ENCODE results near the gene SLC28A1. TPM values are rescaled to one million over a fixed set of nuclear protein-coding genes. Genes with fewer than 3 reads are reported as not detected.
A peak's percentile ranks its signal among the peaks of the same experiment; 100 is the strongest.

SLC28A1 gene
- total and polyA plus RNA-seq, 4 donors, result 0.09 to 39.7 (median 18.3) TPM

- peak within 1 kb of the TSS; percentile 77 to 91 for H3K9ac ChIP-seq (ENCODE audit: low read depth in 1 of 2, low read length in 2 of 2)
- H3K4me1 ChIP-seq (ENCODE audit: control insufficient read depth in 4 of 4, insufficient read depth in 4 of 4, low read length in 3 of 4), result peaks cover 6 to 34% (median 22%) of the 10 kb centered on the region in 4 donors
- WGBS, result under 1% methylated on average over 95 of the region's 95 CpGs
- H3K9me3 ChIP-seq (ENCODE audit: control insufficient read depth in 4 of 4, low read length in 3 of 4), result no peaks in the 10 kb centered on the region
- peak within 1 kb of the TSS; percentile 90 to 95 for H3K27ac ChIP-seq (ENCODE audit: low read depth in 1 of 2, low read length in 2 of 2)
- peak within 1 kb of the TSS; percentile 81 to 91 (median 83) for H3K4me3 ChIP-seq (ENCODE audit: low read depth in 1 of 3, low read length in 3 of 3)
- DNase-seq (ENCODE audit: low spot score), result peak; percentile 50
- no peak for TF ChIP-seq YY1 (IDR thresholded peaks at IDR 0.05)
- TF ChIP-seq, protein P1, sequence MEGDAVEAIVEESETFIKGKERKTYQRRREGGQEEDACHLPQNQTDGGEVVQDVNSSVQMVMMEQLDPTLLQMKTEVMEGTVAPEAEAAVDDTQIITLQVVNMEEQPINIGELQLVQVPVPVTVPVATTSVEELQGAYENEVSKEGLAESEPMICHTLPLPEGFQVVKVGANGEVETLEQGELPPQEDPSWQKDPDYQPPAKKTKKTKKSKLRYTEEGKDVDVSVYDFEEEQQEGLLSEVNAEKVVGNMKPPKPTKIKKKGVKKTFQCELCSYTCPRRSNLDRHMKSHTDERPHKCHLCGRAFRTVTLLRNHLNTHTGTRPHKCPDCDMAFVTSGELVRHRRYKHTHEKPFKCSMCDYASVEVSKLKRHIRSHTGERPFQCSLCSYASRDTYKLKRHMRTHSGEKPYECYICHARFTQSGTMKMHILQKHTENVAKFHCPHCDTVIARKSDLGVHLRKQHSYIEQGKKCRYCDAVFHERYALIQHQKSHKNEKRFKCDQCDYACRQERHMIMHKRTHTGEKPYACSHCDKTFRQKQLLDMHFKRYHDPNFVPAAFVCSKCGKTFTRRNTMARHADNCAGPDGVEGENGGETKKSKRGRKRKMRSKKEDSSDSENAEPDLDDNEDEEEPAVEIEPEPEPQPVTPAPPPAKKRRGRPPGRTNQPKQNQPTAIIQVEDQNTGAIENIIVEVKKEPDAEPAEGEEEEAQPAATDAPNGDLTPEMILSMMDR (IDR thresholded peaks at IDR 0.05; ENCODE audit: low read depth, low read length, missing input control), result peak; percentile 16
- no peak for TF ChIP-seq EGR1 (IDR thresholded peaks at IDR 0.05; ENCODE audit: low read depth in 2 of 2)
- no peaks in the 10 kb centered on the region for H3K27me3 ChIP-seq (ENCODE audit: control insufficient read depth in 4 of 4, insufficient read depth in 4 of 4, low read length in 3 of 4)
- no peaks in the 10 kb centered on the region for H3K36me3 ChIP-seq (ENCODE audit: control insufficient read depth in 4 of 4, insufficient read depth in 3 of 4, low read depth in 1 of 4, low read length in 3 of 4)
Measured at GRCh38 chr15:84981711-84982300, 97.3 kb downstream of the SLC28A1 start, which contains the start of gene PDE8A. TSS of gene PDE8A (plus strand) at chr15:84981856. CDS start at chr15:84982163, 307 bp downstream.

DNA sequence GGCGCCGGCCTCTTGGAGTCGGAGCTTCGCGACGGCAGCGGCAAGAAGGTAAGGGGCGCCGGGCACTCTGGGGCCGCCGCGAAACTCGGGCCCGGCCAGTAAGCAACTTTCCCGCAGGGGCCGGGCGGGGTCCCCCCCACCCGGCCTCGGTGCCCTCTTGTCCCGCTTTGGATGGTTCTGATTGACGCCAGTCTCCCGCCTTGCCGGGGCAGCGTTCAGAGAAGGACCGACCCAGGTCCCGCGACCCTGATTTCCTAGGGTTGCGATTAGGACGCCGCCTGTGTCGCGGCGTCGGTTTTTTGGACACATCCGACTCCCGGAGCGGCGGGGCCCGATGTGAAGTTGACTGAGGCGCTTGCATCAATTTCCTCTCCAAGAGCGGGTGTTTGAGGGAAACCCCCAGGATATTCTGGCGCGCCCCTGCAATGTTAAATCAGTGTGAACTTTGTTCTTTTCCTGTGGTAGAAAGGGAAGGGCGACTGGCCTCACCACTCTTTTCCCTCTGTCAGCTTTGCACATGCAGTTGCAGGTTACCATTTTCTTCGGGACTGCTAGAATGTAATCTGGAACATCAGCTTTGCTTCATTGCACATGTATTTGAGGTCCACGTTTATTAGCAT is 97.9 kb downstream of the SLC28A1 start:
- peak; percentile 65 for DNase-seq (ENCODE audit: low spot score)
- no peaks in the 10 kb centered on the region for H3K27me3 ChIP-seq (ENCODE audit: control insufficient read depth in 4 of 4, insufficient read depth in 4 of 4, low read length in 3 of 4)
- under 1% methylated on average over 46 of the region's 46 CpGs for WGBS
- peaks cover 6 to 34% (median 22%) of the 10 kb centered on the region in 4 donors for H3K4me1 ChIP-seq (ENCODE audit: control insufficient read depth in 4 of 4, insufficient read depth in 4 of 4, low read length in 3 of 4)
- TF ChIP-seq ATF3 (IDR thresholded peaks at IDR 0.05), result no peak
- peak; percentile 82 for TF ChIP-seq MAX (IDR thresholded peaks at IDR 0.05)
- TF ChIP-seq JUND (IDR thresholded peaks at IDR 0.05), result no peak
- peak; percentile 89 for TF ChIP-seq YY1 (IDR thresholded peaks at IDR 0.05)
- TF ChIP-seq EGR1 (IDR thresholded peaks at IDR 0.05; ENCODE audit: low read depth in 2 of 2), result peak; percentile 15 to 45
- no peak for TF ChIP-seq FOXA1 (IDR thresholded peaks at IDR 0.05)
- TF ChIP-seq HNF4A (conservative IDR thresholded peaks at IDR 0.05), result peak; percentile 70 to 80
- no peak for TF ChIP-seq FOXA2 (IDR thresholded peaks at IDR 0.05)
- TF ChIP-seq GABPA (IDR thresholded peaks at IDR 0.05 in 1 of 2, conservative IDR thresholded peaks at IDR 0.05 in 1 of 2), result no peak
- peak; percentile 90 for TF ChIP-seq REST (IDR thresholded peaks at IDR 0.05)
- TF ChIP-seq SP1 (IDR thresholded peaks at IDR 0.05), result peak; percentile 65
- TF ChIP-seq RXRA (IDR thresholded peaks at IDR 0.05), result peak in 1 of 2 donors; percentile 41
- peak; percentile 88 for TF ChIP-seq TAF1 (conservative IDR thresholded peaks at IDR 0.05)
- TF ChIP-seq, protein P1 (IDR thresholded peaks at IDR 0.05; ENCODE audit: low read depth, low read length, missing input control), result no peak
- TF ChIP-seq HNF4G (IDR thresholded peaks at IDR 0.05), result peak; percentile 59
- TF ChIP-seq, protein P2, sequence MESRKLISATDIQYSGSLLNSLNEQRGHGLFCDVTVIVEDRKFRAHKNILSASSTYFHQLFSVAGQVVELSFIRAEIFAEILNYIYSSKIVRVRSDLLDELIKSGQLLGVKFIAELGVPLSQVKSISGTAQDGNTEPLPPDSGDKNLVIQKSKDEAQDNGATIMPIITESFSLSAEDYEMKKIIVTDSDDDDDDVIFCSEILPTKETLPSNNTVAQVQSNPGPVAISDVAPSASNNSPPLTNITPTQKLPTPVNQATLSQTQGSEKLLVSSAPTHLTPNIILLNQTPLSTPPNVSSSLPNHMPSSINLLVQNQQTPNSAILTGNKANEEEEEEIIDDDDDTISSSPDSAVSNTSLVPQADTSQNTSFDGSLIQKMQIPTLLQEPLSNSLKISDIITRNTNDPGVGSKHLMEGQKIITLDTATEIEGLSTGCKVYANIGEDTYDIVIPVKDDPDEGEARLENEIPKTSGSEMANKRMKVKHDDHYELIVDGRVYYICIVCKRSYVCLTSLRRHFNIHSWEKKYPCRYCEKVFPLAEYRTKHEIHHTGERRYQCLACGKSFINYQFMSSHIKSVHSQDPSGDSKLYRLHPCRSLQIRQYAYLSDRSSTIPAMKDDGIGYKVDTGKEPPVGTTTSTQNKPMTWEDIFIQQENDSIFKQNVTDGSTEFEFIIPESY (IDR thresholded peaks at IDR 0.05), result peak; percentile 34
- TF ChIP-seq RAD21 (IDR thresholded peaks at IDR 0.05), result peak; percentile 44 to 58
- TF ChIP-seq NR2F2 (IDR thresholded peaks at IDR 0.05), result peak; percentile 64
- peak overlapping the region; percentile 77 to 91 for H3K9ac ChIP-seq (ENCODE audit: low read depth in 1 of 2, low read length in 2 of 2)
- no peaks in the 10 kb centered on the region for H3K36me3 ChIP-seq (ENCODE audit: control insufficient read depth in 4 of 4, insufficient read depth in 3 of 4, low read depth in 1 of 4, low read length in 3 of 4)
- no peaks in the 10 kb centered on the region for H3K9me3 ChIP-seq (ENCODE audit: control insufficient read depth in 4 of 4, low read length in 3 of 4)
- peak overlapping the region; percentile 90 to 95 for H3K27ac ChIP-seq (ENCODE audit: low read depth in 1 of 2, low read length in 2 of 2)
- peak overlapping the region; percentile 50 to 91 (median 81) for H3K4me3 ChIP-seq (ENCODE audit: low read depth in 1 of 3, low read length in 3 of 3)
